Progenitor cell of endocrine pancreas (in vitro differentiated cells): ENCODE results near the gene NDUFAF8. TPM values are rescaled to one million over a fixed set of nuclear protein-coding genes. Genes with fewer than 3 reads are reported as not detected.
A peak's percentile ranks its signal among the peaks of the same experiment; 100 is the strongest.

Source experiments
- DNase-seq: peaks from one replicate; pipeline ENCODE4 v3.0.0; 2021; ENCODE audit warnings: low spot score; ENCODE audit not compliant: unreplicated experiment
- H3K27ac Mint-ChIP-seq: 2 replicates; pipeline ENCODE4 v1.8.0; 2021; ENCODE audit warnings: mild to moderate bottlenecking, moderate library complexity, mixed read lengths
- H3K27me3 Mint-ChIP-seq: 2 replicates; pipeline ENCODE4 v1.8.0; 2021; ENCODE audit warnings: mixed read lengths
- H3K36me3 Mint-ChIP-seq: 2 replicates; pipeline ENCODE4 v1.8.0; 2022; ENCODE audit warnings: mixed read lengths; ENCODE audit not compliant: insufficient read depth
- H3K4me1 Mint-ChIP-seq: 2 replicates; pipeline ENCODE4 v1.8.0; 2021; ENCODE audit warnings: low read depth, mixed read lengths
- H3K4me3 Mint-ChIP-seq: 2 replicates; pipeline ENCODE4 v1.8.0; 2021; ENCODE audit warnings: low read depth, mild to moderate bottlenecking, moderate library complexity, mixed read lengths
- H3K9me3 Mint-ChIP-seq: 2 replicates; pipeline ENCODE4 v1.8.0; 2021; ENCODE audit warnings: low read depth, mixed read lengths
- total RNA-seq: library from RNA; stranded (reverse); gene quantifications from 2 replicates; pipeline ENCODE4 v1.2.1, GENCODE V29; 2021
- TF ChIP-seq, protein P1 (sequence below): fragments of 200-600 bp; sonication (generic); IDR thresholded peaks from one replicate; pipeline ENCODE4 v1.5.0; 2021; ENCODE audit warnings: antibody characterized with exemption, mild to moderate bottlenecking; ENCODE audit not compliant: unreplicated experiment

NDUFAF8 gene
- total RNA-seq, 1 donor from 2014 or later = 43.6 TPM

DNA sequence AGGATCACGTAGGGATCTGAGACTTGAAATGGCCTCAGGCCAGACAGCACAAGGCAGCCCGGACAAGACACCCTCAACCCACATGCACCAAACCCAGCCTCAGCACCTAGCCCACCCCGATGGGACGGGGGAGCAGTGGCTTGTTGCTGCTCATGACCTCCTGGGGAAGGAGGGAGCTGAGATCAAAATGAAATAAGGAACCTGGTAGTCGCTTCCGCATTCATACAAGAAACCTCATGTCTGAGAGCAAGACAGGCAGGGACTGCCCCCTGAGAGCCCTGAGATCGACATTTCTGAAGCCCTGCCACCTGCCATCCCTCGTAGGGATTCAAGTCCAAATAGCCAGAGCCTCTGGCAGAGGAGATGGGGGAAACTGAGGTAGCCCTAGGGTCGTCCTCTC, 10.7 kb upstream of the NDUFAF8 start:
- no peak for DNase-seq
- no peaks in the 10 kb centered on the region for H3K27me3 Mint-ChIP-seq
- no peak overlapping the region for H3K27ac Mint-ChIP-seq
- peaks cover 11% of the 10 kb centered on the region for H3K36me3 Mint-ChIP-seq
- H3K4me1 Mint-ChIP-seq = no peaks in the 10 kb centered on the region
- TF ChIP-seq, protein P1, sequence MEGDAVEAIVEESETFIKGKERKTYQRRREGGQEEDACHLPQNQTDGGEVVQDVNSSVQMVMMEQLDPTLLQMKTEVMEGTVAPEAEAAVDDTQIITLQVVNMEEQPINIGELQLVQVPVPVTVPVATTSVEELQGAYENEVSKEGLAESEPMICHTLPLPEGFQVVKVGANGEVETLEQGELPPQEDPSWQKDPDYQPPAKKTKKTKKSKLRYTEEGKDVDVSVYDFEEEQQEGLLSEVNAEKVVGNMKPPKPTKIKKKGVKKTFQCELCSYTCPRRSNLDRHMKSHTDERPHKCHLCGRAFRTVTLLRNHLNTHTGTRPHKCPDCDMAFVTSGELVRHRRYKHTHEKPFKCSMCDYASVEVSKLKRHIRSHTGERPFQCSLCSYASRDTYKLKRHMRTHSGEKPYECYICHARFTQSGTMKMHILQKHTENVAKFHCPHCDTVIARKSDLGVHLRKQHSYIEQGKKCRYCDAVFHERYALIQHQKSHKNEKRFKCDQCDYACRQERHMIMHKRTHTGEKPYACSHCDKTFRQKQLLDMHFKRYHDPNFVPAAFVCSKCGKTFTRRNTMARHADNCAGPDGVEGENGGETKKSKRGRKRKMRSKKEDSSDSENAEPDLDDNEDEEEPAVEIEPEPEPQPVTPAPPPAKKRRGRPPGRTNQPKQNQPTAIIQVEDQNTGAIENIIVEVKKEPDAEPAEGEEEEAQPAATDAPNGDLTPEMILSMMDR = no peak
- H3K9me3 Mint-ChIP-seq = no peaks in the 10 kb centered on the region
- no peak overlapping the region for H3K4me3 Mint-ChIP-seq

DNA sequence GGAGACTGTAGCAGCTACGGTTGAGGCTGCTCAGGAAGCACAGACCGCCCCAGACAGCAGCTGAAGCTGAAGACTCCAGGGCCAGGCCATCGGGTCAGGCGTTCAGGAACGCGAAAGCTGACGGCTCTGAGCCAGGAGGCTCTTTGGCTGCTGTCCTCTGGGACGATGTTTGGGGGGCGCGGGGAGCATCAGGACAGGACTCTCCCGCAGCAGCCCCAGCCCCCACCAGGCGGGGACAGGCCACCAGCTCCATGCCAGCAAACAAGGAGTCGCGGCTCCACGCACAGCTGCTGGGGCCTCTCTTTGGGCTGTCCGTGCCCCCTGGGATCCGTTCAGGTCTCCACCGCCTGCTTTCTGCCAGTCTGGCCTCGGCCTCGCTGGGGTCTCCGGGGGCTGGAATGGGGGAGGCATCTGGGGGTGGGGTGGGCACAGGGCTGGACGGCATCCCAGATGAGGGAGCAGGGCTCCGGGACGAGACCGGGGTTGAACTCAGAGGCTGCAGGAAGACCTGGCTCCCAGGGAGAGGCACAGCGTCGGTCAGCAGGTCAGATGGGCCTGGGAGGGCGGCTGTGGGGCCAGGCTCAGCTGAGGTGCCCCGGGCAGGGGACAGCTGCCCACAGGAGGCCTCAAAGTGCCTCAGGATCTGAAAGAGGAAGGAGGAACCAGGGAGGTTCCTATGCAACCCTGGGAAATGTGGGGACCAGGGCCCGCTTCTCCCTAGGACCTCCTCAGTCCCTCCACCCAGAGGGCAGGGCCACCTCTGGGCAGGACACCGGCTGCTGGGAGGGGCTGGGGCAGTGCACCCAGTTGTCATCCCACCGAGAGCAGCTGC, 10.1 kb upstream of the NDUFAF8 start:
- H3K9me3 Mint-ChIP-seq = no peaks in the 10 kb centered on the region
- TF ChIP-seq, protein P1 = no peak
- H3K4me3 Mint-ChIP-seq = no peak overlapping the region
- no peaks in the 10 kb centered on the region for H3K4me1 Mint-ChIP-seq
- no peak overlapping the region for H3K27ac Mint-ChIP-seq
- H3K27me3 Mint-ChIP-seq = no peaks in the 10 kb centered on the region
- H3K36me3 Mint-ChIP-seq = peaks cover 11% of the 10 kb centered on the region
- DNase-seq = no peak

DNA sequence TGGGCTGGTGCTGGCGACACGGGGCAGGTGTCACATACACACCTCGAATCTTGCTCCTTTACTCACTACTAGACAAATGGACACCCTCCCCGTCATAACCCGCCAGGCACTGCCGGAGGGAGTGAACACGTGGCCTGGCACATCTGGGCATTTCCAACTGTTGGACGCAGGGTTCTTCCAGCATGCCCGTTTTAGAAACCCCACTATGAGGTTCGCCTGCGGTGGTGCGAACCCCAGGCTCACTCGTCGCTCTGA, 9.5 kb upstream of the NDUFAF8 start:
- H3K36me3 Mint-ChIP-seq = peaks cover 11% of the 10 kb centered on the region

DNA sequence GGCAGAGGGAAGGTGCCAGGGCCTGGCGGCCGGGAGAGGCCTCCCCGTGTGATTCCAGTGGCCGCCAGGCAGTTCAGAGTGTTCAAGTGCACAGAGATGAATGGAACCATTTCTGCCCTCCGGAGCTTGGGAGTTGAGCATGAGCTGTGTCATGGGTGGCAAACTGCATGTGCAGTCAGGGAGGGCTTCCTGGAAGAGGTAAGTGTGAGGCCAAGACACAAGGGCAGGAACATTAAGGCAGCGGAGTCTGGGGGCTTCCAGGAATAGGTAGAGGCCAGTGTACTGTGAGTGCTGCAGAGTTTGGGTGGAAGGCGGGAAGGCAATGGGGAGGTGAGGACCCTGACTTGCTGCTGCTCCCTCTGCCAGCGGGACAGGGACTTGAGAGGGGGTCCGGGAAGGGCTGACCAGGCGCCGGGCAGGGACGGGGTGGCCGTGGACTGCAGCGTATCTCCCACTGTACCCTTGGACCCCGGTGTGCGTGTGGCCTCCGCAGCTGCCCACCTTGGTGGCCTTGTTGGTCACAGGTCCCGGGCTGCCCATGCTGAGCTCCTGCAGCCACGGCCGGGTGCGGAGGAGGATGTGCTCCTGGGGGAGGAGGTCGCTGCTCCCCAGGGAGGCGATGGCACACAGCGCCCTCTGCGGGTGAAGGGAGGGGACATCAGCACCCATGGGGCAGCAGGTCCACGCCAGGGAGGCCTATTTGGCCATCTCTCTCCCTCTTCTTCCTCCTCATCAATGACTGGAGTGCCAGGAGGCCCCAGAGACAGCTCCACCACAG, 8.9 kb upstream of the NDUFAF8 start:
- DNase-seq = no peak
- no peaks in the 10 kb centered on the region for H3K9me3 Mint-ChIP-seq
- TF ChIP-seq, protein P1 = peak; percentile 21

More for the DNA sequence above, 9.5 kb upstream of the NDUFAF8 start:
- H3K27ac Mint-ChIP-seq = no peak overlapping the region
- H3K9me3 Mint-ChIP-seq = no peaks in the 10 kb centered on the region
- no peaks in the 10 kb centered on the region for H3K27me3 Mint-ChIP-seq
- H3K4me3 Mint-ChIP-seq = no peak overlapping the region
- no peak for DNase-seq
- no peaks in the 10 kb centered on the region for H3K4me1 Mint-ChIP-seq
- TF ChIP-seq, protein P1 = no peak

DNA sequence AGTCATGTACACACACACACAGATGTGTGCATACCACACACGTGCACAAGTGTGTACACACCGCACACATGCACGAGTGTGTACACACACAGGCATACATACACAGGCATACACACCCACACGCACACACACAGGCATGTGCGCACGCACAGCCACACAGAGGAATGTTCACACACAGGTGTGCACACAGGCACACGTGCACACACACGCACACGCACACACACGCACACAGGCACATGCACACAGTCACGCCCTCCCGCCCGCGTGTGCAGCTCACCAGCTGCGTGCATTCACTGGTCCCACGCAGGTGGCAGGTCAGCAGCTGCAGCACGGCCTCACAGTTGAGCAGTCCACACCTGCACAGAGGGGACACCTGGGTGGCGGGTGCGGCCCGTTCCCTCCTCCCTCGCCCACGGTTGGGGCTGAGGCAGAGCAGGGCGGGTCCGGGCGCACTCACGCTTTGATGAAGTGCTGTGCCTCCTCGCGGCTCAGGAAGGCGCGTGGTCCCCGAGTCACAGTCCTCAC, 7.9 kb upstream of the NDUFAF8 start:
- Mint-ChIP-seq H3K27ac (no peak overlapping the region), H3K4me1 (peaks cover 2% of the 10 kb centered on the region), H3K27me3 (no peaks in the 10 kb centered on the region), H3K4me3 (no peak overlapping the region), H3K9me3 (no peaks in the 10 kb centered on the region), H3K36me3 (peaks cover 14% of the 10 kb centered on the region)
- DNase-seq = no peak
- TF ChIP-seq, protein P1 = no peak

More for the DNA sequence above, 8.9 kb upstream of the NDUFAF8 start:
- Mint-ChIP-seq H3K36me3 (peaks cover 14% of the 10 kb centered on the region), H3K4me1 (peaks cover 2% of the 10 kb centered on the region), H3K27me3 (no peaks in the 10 kb centered on the region), H3K27ac (no peak overlapping the region), H3K4me3 (no peak overlapping the region)
